Measurements from ENCODE around the gene SMYD3. TPM values are rescaled to one million over a fixed set of nuclear protein-coding genes. Genes with fewer than 3 reads are reported as not detected.

SMYD3 gene
- total and polyA plus RNA-seq, 2 of the 13 experiments (the other 11 are each of a cell fraction or from before 2014, with no cell fraction given), result 27.7 to 35.8 TPM

DNA sequence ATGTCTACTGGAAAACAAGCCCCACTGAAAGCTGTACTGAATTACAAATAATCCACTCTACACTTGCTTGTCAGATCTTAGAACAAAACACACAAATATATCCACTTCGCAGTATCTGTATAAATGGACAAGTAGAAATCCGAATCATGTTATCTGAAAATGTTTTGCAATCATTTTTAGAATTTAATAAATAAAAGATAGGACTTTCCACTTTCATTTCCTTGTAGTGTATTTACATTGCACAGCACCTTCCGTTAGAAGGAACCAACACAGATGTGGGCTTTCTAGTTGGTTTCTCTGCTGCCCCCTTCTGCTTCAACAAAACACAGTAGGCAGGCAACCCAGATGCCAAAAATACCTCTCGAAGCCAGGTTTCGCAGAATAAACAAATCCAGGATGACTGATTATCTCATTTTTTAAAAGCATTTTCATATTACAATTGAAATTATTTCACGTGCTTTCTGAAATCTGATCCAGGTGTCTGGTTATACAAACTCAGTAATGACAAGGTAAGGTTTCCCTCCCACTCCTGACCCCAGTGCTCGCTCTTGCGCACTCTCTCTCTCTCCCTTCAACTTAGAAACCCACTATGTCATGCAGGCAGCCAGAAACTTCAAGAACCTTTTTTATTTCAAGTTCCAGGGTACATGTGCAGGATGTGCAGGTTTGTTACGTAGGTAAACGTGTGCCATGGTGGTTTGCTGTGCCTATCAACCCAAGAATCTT is 389.9 kb downstream of the SMYD3 start (continued):
- TF ChIP-seq, protein P1, sequence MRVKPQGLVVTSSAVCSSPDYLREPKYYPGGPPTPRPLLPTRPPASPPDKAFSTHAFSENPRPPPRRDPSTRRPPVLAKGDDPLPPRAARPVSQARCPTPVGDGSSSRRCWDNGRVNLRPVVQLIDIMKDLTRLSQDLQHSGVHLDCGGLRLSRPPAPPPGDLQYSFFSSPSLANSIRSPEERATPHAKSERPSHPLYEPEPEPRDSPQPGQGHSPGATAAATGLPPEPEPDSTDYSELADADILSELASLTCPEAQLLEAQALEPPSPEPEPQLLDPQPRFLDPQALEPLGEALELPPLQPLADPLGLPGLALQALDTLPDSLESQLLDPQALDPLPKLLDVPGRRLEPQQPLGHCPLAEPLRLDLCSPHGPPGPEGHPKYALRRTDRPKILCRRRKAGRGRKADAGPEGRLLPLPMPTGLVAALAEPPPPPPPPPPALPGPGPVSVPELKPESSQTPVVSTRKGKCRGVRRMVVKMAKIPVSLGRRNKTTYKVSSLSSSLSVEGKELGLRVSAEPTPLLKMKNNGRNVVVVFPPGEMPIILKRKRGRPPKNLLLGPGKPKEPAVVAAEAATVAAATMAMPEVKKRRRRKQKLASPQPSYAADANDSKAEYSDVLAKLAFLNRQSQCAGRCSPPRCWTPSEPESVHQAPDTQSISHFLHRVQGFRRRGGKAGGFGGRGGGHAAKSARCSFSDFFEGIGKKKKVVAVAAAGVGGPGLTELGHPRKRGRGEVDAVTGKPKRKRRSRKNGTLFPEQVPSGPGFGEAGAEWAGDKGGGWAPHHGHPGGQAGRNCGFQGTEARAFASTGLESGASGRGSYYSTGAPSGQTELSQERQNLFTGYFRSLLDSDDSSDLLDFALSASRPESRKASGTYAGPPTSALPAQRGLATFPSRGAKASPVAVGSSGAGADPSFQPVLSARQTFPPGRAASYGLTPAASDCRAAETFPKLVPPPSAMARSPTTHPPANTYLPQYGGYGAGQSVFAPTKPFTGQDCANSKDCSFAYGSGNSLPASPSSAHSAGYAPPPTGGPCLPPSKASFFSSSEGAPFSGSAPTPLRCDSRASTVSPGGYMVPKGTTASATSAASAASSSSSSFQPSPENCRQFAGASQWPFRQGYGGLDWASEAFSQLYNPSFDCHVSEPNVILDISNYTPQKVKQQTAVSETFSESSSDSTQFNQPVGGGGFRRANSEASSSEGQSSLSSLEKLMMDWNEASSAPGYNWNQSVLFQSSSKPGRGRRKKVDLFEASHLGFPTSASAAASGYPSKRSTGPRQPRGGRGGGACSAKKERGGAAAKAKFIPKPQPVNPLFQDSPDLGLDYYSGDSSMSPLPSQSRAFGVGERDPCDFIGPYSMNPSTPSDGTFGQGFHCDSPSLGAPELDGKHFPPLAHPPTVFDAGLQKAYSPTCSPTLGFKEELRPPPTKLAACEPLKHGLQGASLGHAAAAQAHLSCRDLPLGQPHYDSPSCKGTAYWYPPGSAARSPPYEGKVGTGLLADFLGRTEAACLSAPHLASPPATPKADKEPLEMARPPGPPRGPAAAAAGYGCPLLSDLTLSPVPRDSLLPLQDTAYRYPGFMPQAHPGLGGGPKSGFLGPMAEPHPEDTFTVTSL (CRISPR knock-in tag; IDR thresholded peaks at IDR 0.05; ENCODE audit: borderline replicate concordance), result no peak
- TF ChIP-seq ZBTB1 (CRISPR knock-in tag; IDR thresholded peaks at IDR 0.05; ENCODE audit: borderline replicate concordance) (no peak), ZMYM2 (CRISPR knock-in tag; IDR thresholded peaks at IDR 0.05) (no peak), ZBTB10 (CRISPR knock-in tag; IDR thresholded peaks at IDR 0.05; ENCODE audit: borderline replicate concordance) (no peak), ZNF225 (CRISPR knock-in tag; IDR thresholded peaks at IDR 0.05) (no peak), SIN3B (IDR thresholded peaks at IDR 0.05; ENCODE audit: low read length) (no peak), PHB2 (IDR thresholded peaks at IDR 0.05; ENCODE audit: partially characterized antibody) (no peak), ZNF788 (CRISPR knock-in tag; IDR thresholded peaks at IDR 0.05; ENCODE audit: borderline replicate concordance) (no peak), KMT2A (CRISPR knock-in tag; IDR thresholded peaks at IDR 0.05) (no peak), U2AF1 (optimal IDR thresholded peaks at IDR 0.05; ENCODE audit: low read depth, low read length) (no peak), KAT8 (CRISPR knock-in tag; IDR thresholded peaks at IDR 0.05) (0 out of 2 replicates have a peak, but pooled peaks have one; percentile 21), ZNF841 (CRISPR knock-in tag; IDR thresholded peaks at IDR 0.05; ENCODE audit: borderline replicate concordance) (no peak), MTF2 (CRISPR knock-in tag; IDR thresholded peaks at IDR 0.05; ENCODE audit: borderline replicate concordance) (no peak), ZUFSP (CRISPR knock-in tag; IDR thresholded peaks at IDR 0.05; ENCODE audit: borderline replicate concordance) (no peak)
- TF ChIP-seq, protein P2, sequence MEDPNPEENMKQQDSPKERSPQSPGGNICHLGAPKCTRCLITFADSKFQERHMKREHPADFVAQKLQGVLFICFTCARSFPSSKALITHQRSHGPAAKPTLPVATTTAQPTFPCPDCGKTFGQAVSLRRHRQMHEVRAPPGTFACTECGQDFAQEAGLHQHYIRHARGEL (CRISPR knock-in tag; IDR thresholded peaks at IDR 0.05), result no peak
- TF ChIP-seq, protein P3, sequence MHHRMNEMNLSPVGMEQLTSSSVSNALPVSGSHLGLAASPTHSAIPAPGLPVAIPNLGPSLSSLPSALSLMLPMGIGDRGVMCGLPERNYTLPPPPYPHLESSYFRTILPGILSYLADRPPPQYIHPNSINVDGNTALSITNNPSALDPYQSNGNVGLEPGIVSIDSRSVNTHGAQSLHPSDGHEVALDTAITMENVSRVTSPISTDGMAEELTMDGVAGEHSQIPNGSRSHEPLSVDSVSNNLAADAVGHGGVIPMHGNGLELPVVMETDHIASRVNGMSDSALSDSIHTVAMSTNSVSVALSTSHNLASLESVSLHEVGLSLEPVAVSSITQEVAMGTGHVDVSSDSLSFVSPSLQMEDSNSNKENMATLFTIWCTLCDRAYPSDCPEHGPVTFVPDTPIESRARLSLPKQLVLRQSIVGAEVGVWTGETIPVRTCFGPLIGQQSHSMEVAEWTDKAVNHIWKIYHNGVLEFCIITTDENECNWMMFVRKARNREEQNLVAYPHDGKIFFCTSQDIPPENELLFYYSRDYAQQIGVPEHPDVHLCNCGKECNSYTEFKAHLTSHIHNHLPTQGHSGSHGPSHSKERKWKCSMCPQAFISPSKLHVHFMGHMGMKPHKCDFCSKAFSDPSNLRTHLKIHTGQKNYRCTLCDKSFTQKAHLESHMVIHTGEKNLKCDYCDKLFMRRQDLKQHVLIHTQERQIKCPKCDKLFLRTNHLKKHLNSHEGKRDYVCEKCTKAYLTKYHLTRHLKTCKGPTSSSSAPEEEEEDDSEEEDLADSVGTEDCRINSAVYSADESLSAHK (CRISPR knock-in tag; IDR thresholded peaks at IDR 0.05; ENCODE audit: borderline replicate concordance), result no peak
